Right ventricle myocardium inferior (tissue), 1 donor: ENCODE data around the gene LRIG2. TPM values are rescaled to one million over a fixed set of nuclear protein-coding genes. Genes with fewer than 3 reads are reported as not detected.
A peak's percentile ranks its signal among the peaks of the same experiment; 100 is the strongest.
"Not testable (repeated sequence)": the region's sequence is repeated elsewhere in the genome, so short reads cannot be mapped to it uniquely, and the experiment has no call there.

Experiments used
- ATAC-seq: fragments of 200-7000 bp; cut with Tn5 transposase; one replicate; pipeline ENCODE4 v1.9.1; 2020; ENCODE audit warnings: mild to moderate bottlenecking, moderate library complexity
- DNase-seq: peaks from one replicate; pipeline ENCODE4 v3.0.0; 2021; ENCODE audit errors: missing footprints
- intact Hi-C: fragments of 100-400 bp; cut with DNase I; formaldehyde crosslinking; loops from one replicate; pipeline ENCODE4 v1.11.0; 2022
- total RNA-seq: library from RNA; stranded (reverse); fragmentation: NEBNext Ultra II Directional; extraction: Animal tissue kit (Norgen Biotek cat#: 25700); gene quantifications from one replicate; pipeline ENCODE4 v1.2.1, GENCODE V29; 2021
- donor health status: DM: no; HTN: yes; CAD: no; lungs with severe emphysema.

LRIG2 gene
- total RNA-seq, 1 donor from 2014 or later = 7.8 TPM

GRCh38 chr1:113146242-113147072 is 73.5 kb downstream of the LRIG2 start:
- intact Hi-C loops = no loop called here
- DNase-seq (no peak), ATAC-seq (no peak)

- no peak for ATAC-seq
- intact Hi-C loops = no loop called here
- no peak for DNase-seq
Measured at GRCh38 chr1:113147073-113147625, 74.2 kb downstream of the LRIG2 start.

GRCh38 chr1:113147826-113148225 is 74.8 kb downstream of the LRIG2 start:
- intact Hi-C loops = no loop called here
- DNase-seq = no peak
- ATAC-seq = no peak

GRCh38 chr1:113150494-113150893 is 77.5 kb downstream of the LRIG2 start:
- ATAC-seq, DNase-seq, intact Hi-C loops: not testable (repeated sequence)

GRCh38 chr1:113153116-113153803 is 80.3 kb downstream of the LRIG2 start:
- ATAC-seq (peak; percentile 42), DNase-seq (no peak)
- intact Hi-C loops = no loop called here

- ATAC-seq (no peak), DNase-seq (no peak)
- intact Hi-C loops = no loop called here
Measured at GRCh38 chr1:113156368-113156767, 83.4 kb downstream of the LRIG2 start.

GRCh38 chr1:113158743-113159142 is 85.7 kb downstream of the LRIG2 start:
- ATAC-seq, DNase-seq, intact Hi-C loops: not testable (repeated sequence)

GRCh38 chr1:113166473-113166872 is 93.5 kb downstream of the LRIG2 start:
- intact Hi-C loops = no loop called here
- no peak for ATAC-seq

GRCh38 chr1:113168946-113169345 is 95.9 kb downstream of the LRIG2 start:
- intact Hi-C loops = no loop called here
- ATAC-seq (no peak), DNase-seq (no peak)

More at GRCh38 chr1:113166473-113166872, 93.5 kb downstream of the LRIG2 start:
- DNase-seq = no peak

- intact Hi-C loops = no loop called here
- no peak for ATAC-seq
- DNase-seq = no peak
Measured at GRCh38 chr1:113169591-113169990, 96.6 kb downstream of the LRIG2 start.

- DNase-seq (no peak), ATAC-seq (no peak)
- intact Hi-C loops = no loop called here
Measured at GRCh38 chr1:113170519-113170918, 97.5 kb downstream of the LRIG2 start.

GRCh38 chr1:113178106-113178505 is 105.1 kb downstream of the LRIG2 start:
- ATAC-seq (no peak), DNase-seq (no peak)
- intact Hi-C loops = no loop called here

GRCh38 chr1:113178522-113178921 is 105.5 kb downstream of the LRIG2 start:
- DNase-seq = no peak
- no peak for ATAC-seq
- intact Hi-C loops = no loop called here

Other genes starting within 250 kb of the LRIG2 start
- gene SLC16A1, start 117.0 kb upstream of the LRIG2 start, total RNA-seq = 137 TPM